PC-9 (cell line): ENCODE measurements around the gene TRAM2. TPM values are rescaled to one million over a fixed set of nuclear protein-coding genes. Genes with fewer than 3 reads are reported as not detected.

Source experiments
- Bru-seq: library from RNA; stranded (reverse); fragments of 400-500 nt; gene quantifications from one replicate; lab custom pipeline; 2021; lab: Mats Ljungman, UMichigan
- BruChase-seq, 2 experiments: library from RNA; stranded (reverse); fragments of 400-500 nt; gene quantifications; one replicate each; lab custom pipeline; 2021; lab: Mats Ljungman, UMichigan
- BruUV-seq: library from RNA; stranded (reverse); fragments of 400-500 nt; replicated peaks from 2 replicates; lab custom pipeline; 2021; lab: Mats Ljungman, UMichigan
- CTCF ChIA-PET: fragments of 300-600 bp; sonication (Branson Sonifier 250); formaldehyde crosslinking; loops from one replicate; lab custom pipeline; 2022; ENCODE audit warnings: antibody characterized with exemption; lab: Charles Lee
- POLR2A ChIA-PET: fragments of 300-600 bp; sonication (Branson Sonifier 250); formaldehyde crosslinking; loops from one replicate; lab custom pipeline; 2022; ENCODE audit warnings: antibody characterized with exemption; ENCODE audit not compliant: unreplicated experiment; lab: Charles Lee
- DNase-seq, 2 experiments: peaks; one replicate each; pipeline versions ENCODE4 v3.0.0 to v3.0.0-alpha.2; 2015 to 2022; ENCODE audit warnings: mixed read lengths in 1 of 2
- H2AFZ ChIP-seq: fragments of 200-600 bp; sonication (generic); 2 replicates; pipeline ENCODE4 v1.8.1; 2017; ENCODE audit warnings: antibody characterized with exemption
- H3F3A ChIP-seq: fragments of 200-600 bp; sonication (generic); 2 replicates; pipeline ENCODE4 v1.8.1; 2017; ENCODE audit warnings: antibody characterized with exemption, mild to moderate bottlenecking, low read depth; ENCODE audit not compliant: insufficient read depth
- H3K27ac ChIP-seq: fragments of 200-600 bp; sonication (generic); 2 replicates; pipeline ENCODE4 v1.6.1; 2016; ENCODE audit warnings: mixed run types
- H3K27me3 ChIP-seq: fragments of 200-600 bp; sonication (generic); 2 replicates; pipeline ENCODE4 v1.6.1; 2016; ENCODE audit warnings: low read depth, mixed run types; ENCODE audit not compliant: insufficient read depth
- H3K36me3 ChIP-seq: fragments of 200-600 bp; sonication (generic); 2 replicates; pipeline ENCODE4 v1.6.1; 2016; ENCODE audit warnings: low read depth, mixed run types
- H3K4me1 ChIP-seq: fragments of 200-600 bp; sonication (generic); replicated peaks from 2 replicates; pipeline ENCODE4 v1.6.1; 2016; ENCODE audit warnings: mixed run types; ENCODE audit not compliant: insufficient read depth
- H3K4me2 ChIP-seq: fragments of 200-600 bp; sonication (generic); 2 replicates; pipeline ENCODE4 v1.6.1; 2017; ENCODE audit warnings: mixed run types
- H3K4me3 ChIP-seq: fragments of 200-600 bp; sonication (generic); 2 replicates; pipeline ENCODE4 v1.6.1; 2016; ENCODE audit warnings: mixed run types
- H3K79me2 ChIP-seq: fragments of 200-600 bp; sonication (generic); 2 replicates; pipeline ENCODE4 v1.6.1; 2017; ENCODE audit warnings: low read depth, mixed run types
- H3K9me2 ChIP-seq: fragments of 200-600 bp; sonication (generic); 2 replicates; pipeline ENCODE4 v1.8.1; 2017; ENCODE audit warnings: mild to moderate bottlenecking; ENCODE audit not compliant: insufficient read depth
- H3K9me3 ChIP-seq: fragments of 200-600 bp; sonication (generic); 2 replicates; pipeline ENCODE4 v1.8.1; 2016; ENCODE audit warnings: low read depth; ENCODE audit not compliant: insufficient read depth
- H4K20me1 ChIP-seq: fragments of 200-600 bp; sonication (generic); 2 replicates; pipeline ENCODE4 v1.8.1; 2017; ENCODE audit not compliant: insufficient read depth
- EZH2 ChIP-seq: fragments of 200-600 bp; sonication (generic); IDR thresholded peaks from 2 replicates; pipeline ENCODE4 v1.8.0; 2017; ENCODE audit warnings: antibody characterized with exemption, low read depth
- intact Hi-C: fragments of 100-400 bp; cut with micrococcal nuclease; formaldehyde crosslinking; loops from one replicate; pipeline ENCODE4 v1.10.0; 2022; ENCODE audit not compliant: unreplicated experiment
- long read RNA-seq: library from polyadenylated mRNA; stranded (forward); transcript quantifications from one replicate; pipeline ENCODE4 v2.0.0, GENCODE V29; 2022
- total RNA-seq: library from RNA; stranded (reverse); gene quantifications from 2 replicates; pipeline ENCODE4 v1.2.3, GENCODE V29; 2021
- TF ChIP-seq, protein P1 (sequence below): fragments of 200-600 bp; sonication (generic); conservative IDR thresholded peaks from 2 replicates; pipeline ENCODE4 v1.6.1; 2017; ENCODE audit warnings: mixed run types, antibody characterized with exemption, mild to moderate bottlenecking, moderate library complexity

Gene TRAM2
- total RNA-seq: 28.1 and 40.9 TPM in 2 replicates
- Bru-seq, nascent RNA: percentile 78 among the genes with signal in this experiment
- percentile 76 among the genes with signal in this experiment for BruChase-seq, experiment 1, labeled RNA remaining after a 2-hour chase
- percentile 88 among the genes with signal in this experiment for BruChase-seq, experiment 2, labeled RNA remaining after a 6-hour chase
- long read RNA-seq, full-length matches to known transcripts: 10 of 33 reads
- long read RNA-seq, partial matches to known transcripts: 20 of 33 reads
- long read RNA-seq, other reads (novel, unspliced or antisense): 3 of 33 reads

- TSS peak; percentile 59 for BruUV-seq
- ChIA-PET POLR2A (no interaction called here), CTCF (no interaction called here)
- TF ChIP-seq EZH2: no peak
- TF ChIP-seq, protein P1, sequence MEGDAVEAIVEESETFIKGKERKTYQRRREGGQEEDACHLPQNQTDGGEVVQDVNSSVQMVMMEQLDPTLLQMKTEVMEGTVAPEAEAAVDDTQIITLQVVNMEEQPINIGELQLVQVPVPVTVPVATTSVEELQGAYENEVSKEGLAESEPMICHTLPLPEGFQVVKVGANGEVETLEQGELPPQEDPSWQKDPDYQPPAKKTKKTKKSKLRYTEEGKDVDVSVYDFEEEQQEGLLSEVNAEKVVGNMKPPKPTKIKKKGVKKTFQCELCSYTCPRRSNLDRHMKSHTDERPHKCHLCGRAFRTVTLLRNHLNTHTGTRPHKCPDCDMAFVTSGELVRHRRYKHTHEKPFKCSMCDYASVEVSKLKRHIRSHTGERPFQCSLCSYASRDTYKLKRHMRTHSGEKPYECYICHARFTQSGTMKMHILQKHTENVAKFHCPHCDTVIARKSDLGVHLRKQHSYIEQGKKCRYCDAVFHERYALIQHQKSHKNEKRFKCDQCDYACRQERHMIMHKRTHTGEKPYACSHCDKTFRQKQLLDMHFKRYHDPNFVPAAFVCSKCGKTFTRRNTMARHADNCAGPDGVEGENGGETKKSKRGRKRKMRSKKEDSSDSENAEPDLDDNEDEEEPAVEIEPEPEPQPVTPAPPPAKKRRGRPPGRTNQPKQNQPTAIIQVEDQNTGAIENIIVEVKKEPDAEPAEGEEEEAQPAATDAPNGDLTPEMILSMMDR: no peak
- H3F3A ChIP-seq: no peaks in the 10 kb centered on the region
- intact Hi-C loops: loop anchor here (1.0 to 5.0 kb wide), 4 partner anchors 60 to 160 kb away; no protein-coding TSS in a partner anchor
- no peaks in the 10 kb centered on the region for H4K20me1 ChIP-seq
- H3K27ac ChIP-seq: peak within 1 kb of the TSS; percentile 83
- no peaks in the 10 kb centered on the region for H3K27me3 ChIP-seq
- DNase-seq: peak; percentile 48 to 86
- H3K9me3 ChIP-seq: no peaks in the 10 kb centered on the region
- peak within 1 kb of the TSS; percentile 67 for H3K4me3 ChIP-seq
- H3K4me1 ChIP-seq: peaks cover 34% of the 10 kb centered on the region
- peak within 1 kb of the TSS; percentile 84 for H3K4me2 ChIP-seq
- peak within 1 kb of the TSS; percentile 77 for H2AFZ ChIP-seq
- no peaks in the 10 kb centered on the region for H3K9me2 ChIP-seq
- H3K36me3 ChIP-seq: no peaks in the 10 kb centered on the region
- peaks cover 35% of the 10 kb centered on the region for H3K79me2 ChIP-seq
Measured at GRCh38 chr6:52577022-52577777, at the start of gene TRAM2. Gene TRAM2 (minus strand): TSS chr6:52577060. CDS start chr6:52576915, 145 bp downstream.

GRCh38 chr6:52622810-52623209 lies 46.0 kb upstream of the TRAM2 start:
- Histone ChIP-seq H3F3A (no peaks in the 10 kb centered on the region), H3K27me3 (no peaks in the 10 kb centered on the region), H3K36me3 (no peaks in the 10 kb centered on the region), H3K27ac (no peak overlapping the region), H4K20me1 (no peaks in the 10 kb centered on the region), H3K9me3 (no peaks in the 10 kb centered on the region), H3K4me1 (no peaks in the 10 kb centered on the region), H3K4me3 (no peak overlapping the region), H3K79me2 (no peaks in the 10 kb centered on the region), H2AFZ (no peak overlapping the region), H3K4me2 (no peak overlapping the region), H3K9me2 (0 out of 2 replicates have a peak, but pooled peaks cover 4% of the 10 kb centered on the region)
- POLR2A ChIA-PET: no interaction called here
- TF ChIP-seq, protein P1: no peak
- no peak for TF ChIP-seq EZH2
- DNase-seq: no peak
- CTCF ChIA-PET: no interaction called here
- no TSS peak for BruUV-seq
- intact Hi-C loops: no loop called here

DNA sequence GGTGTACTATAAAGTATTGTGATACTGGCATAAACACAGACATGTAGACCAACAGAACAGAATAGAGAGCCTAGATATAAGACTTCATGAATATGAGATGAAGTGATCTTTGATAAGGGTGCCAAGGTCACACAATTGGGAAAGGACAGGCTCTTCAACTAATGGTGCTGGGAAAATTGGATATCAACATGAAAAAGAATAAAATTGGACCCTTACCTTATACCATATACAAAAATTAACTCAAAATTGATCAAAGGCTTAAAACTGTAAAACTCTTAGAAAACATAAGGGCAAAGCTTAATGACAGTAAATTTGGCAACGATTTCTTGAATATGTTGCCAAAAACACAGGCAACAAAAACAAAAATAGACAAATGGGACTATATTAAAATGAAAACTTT lies 44.8 kb upstream of the TRAM2 start:
- H4K20me1 ChIP-seq: no peaks in the 10 kb centered on the region
- no peaks in the 10 kb centered on the region for H3K27me3 ChIP-seq
- no peaks in the 10 kb centered on the region for H3F3A ChIP-seq
- H2AFZ ChIP-seq: no peak overlapping the region
- H3K9me3 ChIP-seq: no peaks in the 10 kb centered on the region
- H3K4me1 ChIP-seq: no peaks in the 10 kb centered on the region
- intact Hi-C loops: no loop called here
- TF ChIP-seq, protein P1: no peak
- TF ChIP-seq EZH2: no peak
- DNase-seq: no peak
- H3K4me2 ChIP-seq: no peak overlapping the region
- H3K36me3 ChIP-seq: no peaks in the 10 kb centered on the region
- ChIA-PET CTCF (no interaction called here), POLR2A (no interaction called here)
- no peak overlapping the region for H3K4me3 ChIP-seq
- H3K27ac ChIP-seq: no peak overlapping the region
- 0 out of 2 replicates have a peak, but pooled peaks cover 4% of the 10 kb centered on the region for H3K9me2 ChIP-seq
- BruUV-seq: no TSS peak
- no peaks in the 10 kb centered on the region for H3K79me2 ChIP-seq
